Endodermal cell (in vitro differentiated cells): ENCODE data around the gene UNC93A. TPM values are rescaled to one million over a fixed set of nuclear protein-coding genes. Genes with fewer than 3 reads are reported as not detected.
"Not testable (repeated sequence)": the region's sequence is repeated elsewhere in the genome, so short reads cannot be mapped to it uniquely, and the experiment has no call there.

ENCODE experiments used
- DNase-seq: peaks from one replicate; pipeline ENCODE4 v3.0.0-alpha.2; 2017
- H3K27ac ChIP-seq: 2 replicates; pipeline ENCODE4 v1.5.1; 2013; ENCODE audit warnings: mild to moderate bottlenecking, low read depth, low read length, moderate library complexity
- H3K27me3 ChIP-seq: 2 replicates; pipeline ENCODE4 v1.6.1; 2013; ENCODE audit warnings: mild to moderate bottlenecking, low read length, moderate library complexity; ENCODE audit not compliant: insufficient read depth, control insufficient read depth, poor library complexity, severe bottlenecking
- H3K36me3 ChIP-seq: 2 replicates; pipeline ENCODE4 v1.7.0; 2013; ENCODE audit warnings: mild to moderate bottlenecking, low read length, moderate library complexity; ENCODE audit not compliant: control insufficient read depth, insufficient read depth
- H3K4me1 ChIP-seq: one replicate; pipeline ENCODE4 v1.7.0; 2013; ENCODE audit warnings: low read length; ENCODE audit not compliant: control insufficient read depth, insufficient read depth
- H3K4me3 ChIP-seq: 2 replicates; pipeline ENCODE4 v1.5.1; 2013; ENCODE audit warnings: mild to moderate bottlenecking, low read length, moderate library complexity
- H3K9ac ChIP-seq: 2 replicates; pipeline ENCODE4 v1.6.1; 2013; ENCODE audit warnings: mild to moderate bottlenecking, low read length, moderate library complexity; ENCODE audit not compliant: poor library complexity, severe bottlenecking; ENCODE audit errors: extremely low read depth
- H3K9me3 ChIP-seq: 2 replicates; pipeline ENCODE4 v1.6.1; 2013; ENCODE audit warnings: mild to moderate bottlenecking, low read length, moderate library complexity; ENCODE audit not compliant: control insufficient read depth
- H3K27ac Mint-ChIP-seq: 2 replicates; pipeline ENCODE4 v1.8.0; 2020; ENCODE audit warnings: mixed read lengths
- H3K27me3 Mint-ChIP-seq: 2 replicates; pipeline ENCODE4 v1.8.0; 2021; ENCODE audit warnings: mild to moderate bottlenecking, mixed read lengths; ENCODE audit not compliant: insufficient read depth
- H3K36me3 Mint-ChIP-seq: 2 replicates; pipeline ENCODE4 v1.8.0; 2020; ENCODE audit warnings: low read depth, mixed read lengths
- H3K4me1 Mint-ChIP-seq: 2 replicates; pipeline ENCODE4 v1.8.0; 2020; ENCODE audit warnings: mixed read lengths
- H3K4me3 Mint-ChIP-seq: 2 replicates; pipeline ENCODE4 v1.8.0; 2020; ENCODE audit warnings: mild to moderate bottlenecking, moderate library complexity, mixed read lengths
- H3K9me3 Mint-ChIP-seq: 2 replicates; pipeline ENCODE4 v1.8.0; 2020; ENCODE audit warnings: mild to moderate bottlenecking, mixed read lengths
- CTCF ChIP-seq: fragments of 200-600 bp; sonication (generic); conservative IDR thresholded peaks from 2 replicates; pipeline ENCODE4 v1.5.0; 2021; ENCODE audit warnings: antibody characterized with exemption, mild to moderate bottlenecking
- WGBS, 2 experiments: methylation state at CpG; one replicate each; pipeline versions ENCODE4 v1.1.5 to v1.1.7; 2013; ENCODE audit warnings: missing lambda C conversion rate in 2 of 2, mixed read lengths in 1 of 2; ENCODE audit not compliant: insufficient coverage in 1 of 2, insufficient read length in 1 of 2; 5-methylcytosine and 5-hydroxymethylcytosine counted together
- total RNA-seq, 2 donors: library from RNA; stranded (reverse); fragmentation: NEBNext Ultra II Directional in 1 of 2; extraction: Animal tissue kit (Norgen Biotek cat#: 25700) in 1 of 2; gene quantifications; 2 replicates in 1 of 2; 3 replicates in 1 of 2; pipeline ENCODE4 v1.2.1, GENCODE V29; 2021

Gene UNC93A
- total RNA-seq, 2 donors from 2014 or later: 2.0 to 4.0 TPM

GRCh38 chr6:167266830-167267555 lies 24.1 kb upstream of the UNC93A start:
- Mint-ChIP-seq H3K9me3 (peaks cover 13% of the 10 kb centered on the region), H3K27ac (peak overlapping the region; percentile 49), H3K4me3 (no peak overlapping the region), H3K27me3 (peaks cover 13% of the 10 kb centered on the region), H3K36me3 (no peaks in the 10 kb centered on the region), H3K4me1 (peaks cover 53% of the 10 kb centered on the region)
- peaks cover 17% of the 10 kb centered on the region for H3K4me1 ChIP-seq
- H3K27ac ChIP-seq: peak overlapping the region; percentile 89
- no peaks in the 10 kb centered on the region for H3K36me3 ChIP-seq
- TF ChIP-seq CTCF: no peak
- H3K9me3 ChIP-seq: no peaks in the 10 kb centered on the region
- H3K4me3 ChIP-seq: no peak overlapping the region
- peak; percentile 45 for DNase-seq
- H3K9ac ChIP-seq: no peak overlapping the region
- H3K27me3 ChIP-seq: no peaks in the 10 kb centered on the region
- WGBS, 2 experiments: 91 to 93% methylated on average over 19 to 20 of the region's 21 CpGs

- WGBS, 2 experiments: 80 to 88% methylated on average over 1 to 2 of the region's 3 CpGs
- not testable (repeated sequence) for H3K36me3 Mint-ChIP-seq, H3K4me3 Mint-ChIP-seq
Observed at GRCh38 chr6:167267556-167267898, 23.6 kb upstream of the UNC93A start.

GRCh38 chr6:167267921-167268401 lies 23.2 kb upstream of the UNC93A start:
- Mint-ChIP-seq H3K27me3 (peaks cover 10% of the 10 kb centered on the region), H3K4me3 (no peak overlapping the region)
- peak; percentile 50 for DNase-seq

More at GRCh38 chr6:167267556-167267898, 23.6 kb upstream of the UNC93A start:
- peaks cover 13% of the 10 kb centered on the region for H3K9me3 Mint-ChIP-seq
- H3K9me3 ChIP-seq, H3K27me3 ChIP-seq, H3K9ac ChIP-seq, H3K27ac ChIP-seq, H3K4me3 ChIP-seq, DNase-seq, H3K36me3 ChIP-seq: not testable (repeated sequence)
- H3K4me1 Mint-ChIP-seq: peaks cover 58% of the 10 kb centered on the region
- peak overlapping the region; percentile 49 for H3K27ac Mint-ChIP-seq
- H3K27me3 Mint-ChIP-seq: peaks cover 13% of the 10 kb centered on the region
- peaks cover 17% of the 10 kb centered on the region for H3K4me1 ChIP-seq

More at GRCh38 chr6:167267921-167268401, 23.2 kb upstream of the UNC93A start:
- 86 to 91% methylated on average over 11 to 12 of the region's 12 CpGs for WGBS, 2 experiments
- H3K27me3 ChIP-seq: no peaks in the 10 kb centered on the region
- Mint-ChIP-seq H3K4me1 (peaks cover 59% of the 10 kb centered on the region), H3K9me3 (peaks cover 10% of the 10 kb centered on the region), H3K36me3 (no peaks in the 10 kb centered on the region), H3K27ac (peak overlapping the region; percentile 5)
- no peaks in the 10 kb centered on the region for H3K36me3 ChIP-seq
- peaks cover 19% of the 10 kb centered on the region for H3K4me1 ChIP-seq
- H3K27ac ChIP-seq: no peak overlapping the region
- no peak for TF ChIP-seq CTCF
- H3K9ac ChIP-seq: no peak overlapping the region
- no peak overlapping the region for H3K4me3 ChIP-seq
- H3K9me3 ChIP-seq: no peaks in the 10 kb centered on the region
